Measurements from ENCODE around the gene FXR2. TPM values are rescaled to one million over a fixed set of nuclear protein-coding genes. Genes with fewer than 3 reads are reported as not detected.
A peak's percentile ranks its signal among the peaks of the same experiment; 100 is the strongest.

The FXR2 gene
- total and polyA plus RNA-seq, 9 of the 15 experiments (the other 6 are each of a cell fraction or from before 2014, with no cell fraction given), result 2.0 to 49.3 (median 24.5) TPM

- peak within 1 kb of the TSS; percentile 96 to 98 for H3K9ac ChIP-seq (ENCODE audit: insufficient read depth in 1 of 2, low read depth in 2 of 2, low read length in 2 of 2)
- 5% methylated on average over 39 of the region's 69 CpGs for WGBS (ENCODE audit: insufficient coverage, low coverage, missing lambda C conversion rate)
- ATAC-seq, result peak; percentile 55
- peaks cover 29% of the 10 kb centered on the region for H3K36me3 ChIP-seq (ENCODE audit: control insufficient read depth, insufficient read depth, low read length)
- no peaks in the 10 kb centered on the region for H3K9me1 ChIP-seq (ENCODE audit: control insufficient read depth, insufficient read depth, low read length)
- intact Hi-C loops (cut with micrococcal nuclease), result loop anchor here (5.0 kb wide), 1 partner anchor 34 kb away; no protein-coding TSS in a partner anchor
- POLR2A ChIA-PET, result interaction anchor here (0.6 to 3.4 kb wide), 16 partner anchors 10 to 590 kb away, joined by 3 to 46 read pairs (median 4); partner anchors contain the start of genes ATP1B2, TP53 and WRAP53
- H3K27ac ChIP-seq (ENCODE audit: extremely low read depth, low read depth, low read length), result peak within 1 kb of the TSS; percentile 99
- DNase-seq (ENCODE audit: extremely low read depth in 1 of 4, low spot score in 3 of 4), result peak; percentile 70 to 96 (median 78)
- BruUV-seq (replicated peaks), result TSS peak; percentile 75
- H3K27me3 ChIP-seq (ENCODE audit: control insufficient read depth in 2 of 2, insufficient read depth in 2 of 2, low read length in 2 of 2), result no peaks in the 10 kb centered on the region
- peaks cover 78% of the 10 kb centered on the region for H3K79me2 ChIP-seq (ENCODE audit: control insufficient read depth, insufficient read depth, low read length)
- H3K4me2 ChIP-seq (ENCODE audit: insufficient read depth, low read length), result peak within 1 kb of the TSS; percentile 94
- peak; percentile 93 for FAIRE-seq
- peak within 1 kb of the TSS; percentile 98 for H2AFZ ChIP-seq (ENCODE audit: low read depth, low read length)
- CTCF ChIA-PET (ENCODE audit: low intra/inter-chr PET ratio), result no interaction called here
- peaks cover 65 to 80% of the 10 kb centered on the region in 2 experiments for H3K4me1 ChIP-seq (replicated peaks in 1 of 2; ENCODE audit: control insufficient read depth in 2 of 2, insufficient read depth in 2 of 2, low read length in 2 of 2)
- in situ Hi-C loops (cut with MboI), result no loop called here
- H4K20me1 ChIP-seq (replicated peaks; ENCODE audit: control insufficient read depth, insufficient read depth, low read length), result 0 out of 2 replicates have a peak, but pooled peaks cover 3% of the 10 kb centered on the region
- peak within 1 kb of the TSS; percentile 47 for H3K4me3 ChIP-seq
- no peaks in the 10 kb centered on the region for H3K9me3 ChIP-seq (replicated peaks; ENCODE audit: control insufficient read depth, insufficient read depth, low read depth, low read length)
- TF ChIP-seq CTCFL (IDR thresholded peaks at IDR 0.05; ENCODE audit: borderline replicate concordance, insufficient read depth, low read depth, low read length, poor library complexity, severe bottlenecking) (no peak), ZBTB11 (CRISPR knock-in tag; IDR thresholded peaks at IDR 0.05) (peak in 2 of 3 experiments; percentile 90 to 97; a peak in 5 of 6 replicates), ESRRA (IDR thresholded peaks at IDR 0.05; ENCODE audit: borderline replicate concordance, low read depth) (no peak; the same call in 1 of the 2 replicates), ZNF143 (CRISPR knock-in tag; IDR thresholded peaks at IDR 0.05) (no peak; the same call in 1 of the 2 replicates), RCOR1 (IDR thresholded peaks at IDR 0.05; ENCODE audit: borderline replicate concordance in 1 of 2, low read depth in 2 of 2, low read length in 2 of 2) (peak in 1 of 2 experiments; percentile 79; a peak in 2 of 4 replicates), CEBPZ (IDR thresholded peaks at IDR 0.05; ENCODE audit: borderline replicate concordance, low read depth, low read length) (no peak), NBN (IDR thresholded peaks at IDR 0.05; ENCODE audit: low read depth) (no peak; the same call in 1 of the 2 replicates), BRD9 (IDR thresholded peaks at IDR 0.05; ENCODE audit: low read depth, partially characterized antibody) (no peak), ERF (CRISPR knock-in tag; IDR thresholded peaks at IDR 0.05) (0 out of 2 replicates have a peak, but pooled peaks have one; percentile 54)
Measured at GRCh38 chr17:7583253-7584109, 31.2 kb downstream of the FXR2 start, which contains the start of gene MPDU1. Gene MPDU1 (plus strand): TSS chr17:7583852. CDS start chr17:7583863, 11 bp downstream.

Measured in K562 (cell line).